GM19372 (cell line): ENCODE data around the gene PIAS4.

Experiments used
- ATAC-seq: cut with Tn5 transposase; IDR thresholded peaks from one replicate; pipeline ENCODE4 v1.9.1; 2021; ENCODE audit warnings: mild to moderate bottlenecking, low read depth, moderate library complexity; ENCODE audit not compliant: unreplicated experiment

Gene PIAS4

GRCh38 chr19:4068047-4068966 lies 60.8 kb downstream of the PIAS4 start:
- ATAC-seq: no peak

- ATAC-seq: no peak
These were observed 61.9 kb downstream of the PIAS4 start for GRCh38 chr19:4069331-4069959.

- ATAC-seq: no peak
These were observed 64.1 kb downstream of the PIAS4 start for GRCh38 chr19:4071610-4072009.

- no peak for ATAC-seq
These were observed 67.8 kb downstream of the PIAS4 start for GRCh38 chr19:4075373-4075772.

- no peak for ATAC-seq
These were observed 69.5 kb downstream of the PIAS4 start for GRCh38 chr19:4077007-4077374.

GRCh38 chr19:4077800-4078684 lies 70.5 kb downstream of the PIAS4 start:
- ATAC-seq: no peak

GRCh38 chr19:4080473-4080872 lies 72.9 kb downstream of the PIAS4 start:
- ATAC-seq: no peak

GRCh38 chr19:4081441-4082129 lies 74.0 kb downstream of the PIAS4 start:
- ATAC-seq: no peak

- ATAC-seq: no peak
These were observed 74.6 kb downstream of the PIAS4 start for GRCh38 chr19:4082172-4082571.

- no peak for ATAC-seq
These were observed 76.4 kb downstream of the PIAS4 start for GRCh38 chr19:4083677-4084546.

GRCh38 chr19:4084547-4084877 lies 77.0 kb downstream of the PIAS4 start:
- no peak for ATAC-seq

- no peak for ATAC-seq
These were observed 78.9 kb downstream of the PIAS4 start for GRCh38 chr19:4086411-4086867.

GRCh38 chr19:4087787-4088679 lies 80.5 kb downstream of the PIAS4 start:
- ATAC-seq: no peak

- ATAC-seq: no peak
These were observed 81.4 kb downstream of the PIAS4 start for GRCh38 chr19:4088975-4089374.
